Vagina (tissue), 2 donors: ENCODE data around the gene PADI3.

Source experiments
- POLR2A ChIP-seq, 2 donors: fragments of 450-650 bp; IDR thresholded peaks; one replicate each; pipeline ENCODE4 v1.6.1; 2017; ENCODE audit warnings: antibody characterized with exemption in 2 of 2, mild to moderate bottlenecking in 2 of 2, moderate library complexity in 2 of 2
- POLR2AphosphoS5 ChIP-seq, 2 donors: sonication (generic); formaldehyde crosslinking; IDR thresholded peaks; one replicate each; pipeline ENCODE4 v1.9.0; 2017; ENCODE audit warnings: antibody characterized with exemption in 2 of 2, mild to moderate bottlenecking in 2 of 2, low read depth in 1 of 2; ENCODE audit not compliant: insufficient read depth in 1 of 2
- TF ChIP-seq, protein P1 (sequence below), 3 experiments: fragments of 450-650 bp in 2 of 3; fragments of 200-600 bp in 1 of 3; sonication (generic) in 1 of 3; IDR thresholded peaks; one replicate each; pipeline ENCODE4 v1.5.1; 2017 to 2019; ENCODE audit warnings: antibody characterized with exemption in 3 of 3, mild to moderate bottlenecking in 2 of 3, moderate library complexity in 2 of 3

- TF ChIP-seq, protein P1, sequence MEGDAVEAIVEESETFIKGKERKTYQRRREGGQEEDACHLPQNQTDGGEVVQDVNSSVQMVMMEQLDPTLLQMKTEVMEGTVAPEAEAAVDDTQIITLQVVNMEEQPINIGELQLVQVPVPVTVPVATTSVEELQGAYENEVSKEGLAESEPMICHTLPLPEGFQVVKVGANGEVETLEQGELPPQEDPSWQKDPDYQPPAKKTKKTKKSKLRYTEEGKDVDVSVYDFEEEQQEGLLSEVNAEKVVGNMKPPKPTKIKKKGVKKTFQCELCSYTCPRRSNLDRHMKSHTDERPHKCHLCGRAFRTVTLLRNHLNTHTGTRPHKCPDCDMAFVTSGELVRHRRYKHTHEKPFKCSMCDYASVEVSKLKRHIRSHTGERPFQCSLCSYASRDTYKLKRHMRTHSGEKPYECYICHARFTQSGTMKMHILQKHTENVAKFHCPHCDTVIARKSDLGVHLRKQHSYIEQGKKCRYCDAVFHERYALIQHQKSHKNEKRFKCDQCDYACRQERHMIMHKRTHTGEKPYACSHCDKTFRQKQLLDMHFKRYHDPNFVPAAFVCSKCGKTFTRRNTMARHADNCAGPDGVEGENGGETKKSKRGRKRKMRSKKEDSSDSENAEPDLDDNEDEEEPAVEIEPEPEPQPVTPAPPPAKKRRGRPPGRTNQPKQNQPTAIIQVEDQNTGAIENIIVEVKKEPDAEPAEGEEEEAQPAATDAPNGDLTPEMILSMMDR (IDR thresholded peaks at IDR 0.05) = no peak
- TF ChIP-seq POLR2A (IDR thresholded peaks at IDR 0.05) = no peak
- no peak for TF ChIP-seq POLR2AphosphoS5 (IDR thresholded peaks at IDR 0.05; ENCODE audit: insufficient read depth in 1 of 2, low read depth in 1 of 2)
Observed at GRCh38 chr1:17211377-17211776, 37.5 kb upstream of the PADI3 start.
